HG03457 (cell line): ENCODE measurements around the gene PLA1A.
"Not testable (repeated sequence)": the region's sequence is repeated elsewhere in the genome, so short reads cannot be mapped to it uniquely, and the experiment has no call there.

Source experiments
- ATAC-seq: cut with Tn5 transposase; IDR thresholded peaks from one replicate; pipeline ENCODE4 v1.9.1; 2021; ENCODE audit warnings: moderate number of reproducible peaks; ENCODE audit not compliant: unreplicated experiment

The PLA1A gene

DNA sequence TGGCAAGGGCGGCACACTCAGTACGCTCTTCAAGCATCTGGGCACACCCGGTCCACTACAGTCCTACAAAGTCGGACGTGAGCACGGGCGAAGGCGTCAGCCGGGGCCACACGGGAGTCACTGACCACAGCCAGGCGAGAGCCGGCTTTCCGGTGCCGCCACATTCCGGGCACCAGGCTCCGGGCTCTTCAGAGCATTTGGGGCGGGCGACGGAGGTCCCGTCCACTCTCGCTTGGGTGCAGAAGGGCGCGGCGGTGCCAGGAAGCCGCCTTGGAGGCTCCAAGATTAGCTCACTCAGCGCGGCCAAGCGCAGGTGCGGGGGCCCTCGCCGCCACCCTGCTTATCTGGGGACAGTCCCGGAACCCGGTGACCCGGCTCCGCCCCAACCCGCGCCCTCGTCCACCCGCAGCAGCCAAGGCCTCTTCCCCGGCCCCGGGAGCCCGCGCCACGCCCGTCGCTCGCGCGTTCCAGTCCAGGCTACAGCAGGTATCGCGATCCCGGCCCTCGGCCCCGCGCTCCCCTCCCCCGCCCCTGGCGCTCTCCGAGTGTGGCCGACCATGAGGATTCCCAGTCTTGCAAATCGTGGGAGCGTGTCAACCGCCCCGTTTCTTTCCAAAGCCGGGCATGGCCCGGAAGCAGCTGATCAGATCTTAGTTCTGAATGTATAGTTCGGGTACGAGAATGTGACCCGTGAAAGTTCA is 18.2 kb upstream of the PLA1A start, which contains the start of gene ADPRH:
Gene ADPRH, plus strand, starts transcription at position 127 of the 701 bp plus-strand sequence. CDS start 2,678 bp downstream, outside the sequence.
- ATAC-seq = peak; percentile 59

- ATAC-seq = peak; percentile 65
These were observed 17.5 kb upstream of the PLA1A start for GRCh38 chr3:119580067-119580760.

- ATAC-seq = no peak
These were observed 15.5 kb upstream of the PLA1A start for GRCh38 chr3:119582178-119582577.

DNA sequence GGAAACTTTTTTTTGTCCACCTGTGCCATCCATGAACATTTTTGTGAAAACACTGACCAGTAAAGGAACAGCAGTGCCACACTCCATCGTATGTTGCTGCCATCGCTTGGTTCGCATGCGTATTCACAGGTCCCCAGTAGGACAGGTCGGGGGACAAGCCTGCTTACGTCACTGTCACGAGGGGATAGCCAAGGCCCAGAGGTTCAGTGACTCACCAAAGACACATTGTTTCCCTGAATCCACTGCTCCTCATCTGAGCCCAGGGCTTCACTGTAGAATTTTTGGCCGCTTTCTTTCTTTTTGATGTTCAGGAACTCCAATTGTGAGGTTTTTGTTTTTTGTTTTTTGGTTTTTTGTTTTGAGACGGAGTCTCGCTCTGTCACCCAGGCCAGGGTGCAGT is 12.5 kb upstream of the PLA1A start:
- ATAC-seq = no peak

GRCh38 chr3:119585856-119586570 is 11.7 kb upstream of the PLA1A start:
- ATAC-seq = no peak

- ATAC-seq = no peak
These were observed 10.9 kb upstream of the PLA1A start for GRCh38 chr3:119586733-119587172.

GRCh38 chr3:119588112-119588511 is 9.6 kb upstream of the PLA1A start:
- ATAC-seq = no peak

DNA sequence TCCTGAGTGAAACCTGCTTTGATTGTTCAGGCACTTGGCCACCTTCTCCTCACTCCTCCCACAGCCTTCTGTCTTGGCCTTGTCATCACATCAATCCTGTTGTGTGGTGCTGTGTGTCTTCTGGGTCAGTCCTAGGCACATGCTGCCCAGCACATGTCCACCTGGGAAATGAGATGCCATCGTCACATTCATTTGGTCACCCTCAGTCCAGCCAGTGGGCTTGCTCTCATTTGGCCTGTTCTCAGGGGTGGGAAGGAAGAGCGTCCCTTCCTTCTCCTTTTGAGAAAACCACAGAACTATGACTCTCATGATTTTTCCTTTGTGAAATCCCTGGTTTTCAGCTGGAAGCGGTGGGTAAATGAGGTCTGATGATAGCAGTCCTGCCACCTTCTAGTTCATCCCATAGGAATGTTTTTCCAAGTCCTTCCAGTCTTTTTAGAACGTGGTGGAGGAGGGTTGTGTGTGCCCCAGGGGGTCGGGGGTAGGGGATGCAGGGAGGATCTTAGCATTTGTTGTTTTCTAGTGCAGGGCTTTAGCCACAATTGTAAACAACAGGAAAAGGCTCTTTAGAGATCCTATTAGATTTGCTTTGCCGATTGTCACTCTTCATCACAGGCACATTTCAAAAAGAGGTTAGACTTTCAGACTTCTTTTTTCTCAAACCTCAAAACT is 8.4 kb upstream of the PLA1A start:
- ATAC-seq = no peak

GRCh38 chr3:119590706-119591105 is 7.0 kb upstream of the PLA1A start:
- no peak for ATAC-seq

- ATAC-seq = no peak
These were observed 4.8 kb upstream of the PLA1A start for GRCh38 chr3:119592861-119593260.

- no peak for ATAC-seq
These were observed 3.6 kb upstream of the PLA1A start for GRCh38 chr3:119594066-119594465.

DNA sequence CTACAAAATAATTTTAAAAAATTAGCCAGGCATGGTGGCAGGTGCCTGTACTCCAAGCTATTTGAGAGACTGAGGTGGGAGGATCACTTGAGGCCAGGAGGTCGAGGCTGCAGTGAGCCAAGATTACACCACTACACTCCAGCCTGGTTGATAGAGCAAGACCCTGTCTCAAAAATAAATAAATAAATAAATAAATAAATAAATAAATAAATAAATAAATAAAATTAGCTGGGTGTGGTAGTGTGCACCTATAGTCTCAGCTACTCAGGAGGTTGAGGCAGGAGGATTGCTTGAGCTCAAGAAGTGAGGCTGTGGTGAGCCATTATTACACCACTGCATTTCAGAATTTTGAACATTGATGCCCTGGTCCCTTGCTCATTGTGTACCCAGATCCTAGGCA is 2.8 kb upstream of the PLA1A start:
- not testable (repeated sequence) for ATAC-seq

DNA sequence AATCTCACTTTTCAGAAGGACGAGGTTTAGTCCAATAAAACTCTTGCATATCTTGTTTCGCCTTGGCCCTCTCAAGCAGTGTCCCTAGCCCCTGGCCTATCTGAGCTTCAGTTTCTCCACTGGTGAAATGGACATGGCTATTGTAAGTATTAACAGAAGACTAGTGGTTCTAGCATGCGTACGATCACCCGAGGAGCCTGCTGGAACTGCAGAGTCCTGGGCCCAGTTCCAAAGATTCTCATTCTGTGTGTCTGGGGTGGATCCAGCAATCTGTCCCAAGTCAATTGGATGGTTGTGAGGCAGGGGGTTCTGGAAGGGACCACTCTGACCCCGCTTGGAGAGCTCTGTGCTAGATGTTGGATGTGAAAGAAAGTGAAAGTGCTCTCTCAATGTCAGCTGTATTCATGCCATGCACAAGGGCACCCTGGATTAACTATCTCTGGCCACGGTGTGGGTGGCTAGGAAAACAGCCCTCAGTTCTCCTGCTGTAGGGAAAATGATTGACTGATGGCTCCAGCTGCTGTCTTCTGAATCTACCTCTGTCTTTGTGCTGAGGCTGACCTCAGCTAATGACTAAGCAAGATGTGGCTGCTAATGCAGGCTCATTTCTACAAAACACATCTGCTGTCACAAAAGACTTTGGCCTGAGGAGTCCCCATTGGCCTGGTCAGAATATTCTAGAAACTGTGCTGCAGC is 1.9 kb upstream of the PLA1A start:
- no peak for ATAC-seq

- no peak for ATAC-seq
These were observed 1.3 kb upstream of the PLA1A start for GRCh38 chr3:119596398-119596797.

- ATAC-seq = peak; percentile 54
These were observed 869 bp downstream of the PLA1A start for GRCh38 chr3:119598410-119599098.

DNA sequence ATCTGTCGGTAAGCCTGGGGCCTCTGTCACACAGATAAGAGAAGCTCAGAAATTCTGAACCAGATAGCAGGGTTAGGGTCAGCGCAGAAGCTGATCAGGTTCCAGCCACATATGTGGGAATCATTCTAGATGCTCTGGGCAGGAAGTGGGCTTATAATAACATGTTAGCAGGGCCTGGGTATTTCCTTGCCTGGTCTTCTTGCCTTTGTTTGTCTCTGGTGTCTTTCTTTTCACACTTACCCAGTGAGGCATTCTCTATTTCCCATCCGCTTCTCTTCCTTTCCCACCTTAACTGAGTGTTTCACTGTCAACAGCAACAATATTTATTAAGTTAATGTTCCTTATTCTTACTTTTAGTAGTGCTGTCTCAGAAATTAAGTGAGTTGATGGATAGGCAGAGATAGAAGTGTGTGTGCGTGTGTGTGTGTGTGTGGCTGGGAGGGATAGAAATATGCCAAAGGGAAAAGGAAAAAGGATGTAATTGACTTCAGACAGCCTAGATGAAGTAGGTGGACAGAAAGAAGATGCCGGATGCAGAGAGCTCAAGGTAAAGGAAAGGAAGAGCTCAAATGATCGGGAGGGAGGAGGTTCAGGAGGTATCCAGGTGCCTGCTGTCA is 2.0 kb downstream of the PLA1A start:
- ATAC-seq = no peak

DNA sequence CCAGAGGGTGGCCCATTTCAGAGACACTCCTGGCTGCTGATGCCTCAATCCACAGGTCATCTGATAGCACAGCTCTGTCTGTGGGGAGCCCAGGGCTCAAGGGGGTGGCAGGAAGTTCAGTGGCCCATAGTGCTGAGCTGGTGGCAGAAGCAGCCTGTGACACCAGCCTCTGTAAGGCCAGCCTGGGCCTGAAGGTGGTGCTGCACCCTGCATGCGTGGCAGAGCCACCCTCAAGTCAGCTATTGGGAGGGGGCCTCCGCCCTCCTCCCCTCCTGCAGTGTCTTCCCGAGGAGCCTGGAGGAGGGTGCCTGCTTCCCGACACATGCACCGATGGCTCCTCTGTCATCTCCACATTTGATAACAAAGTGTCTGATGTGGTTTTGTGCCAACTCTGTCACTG is 3.0 kb downstream of the PLA1A start:
- ATAC-seq = peak; percentile 61

DNA sequence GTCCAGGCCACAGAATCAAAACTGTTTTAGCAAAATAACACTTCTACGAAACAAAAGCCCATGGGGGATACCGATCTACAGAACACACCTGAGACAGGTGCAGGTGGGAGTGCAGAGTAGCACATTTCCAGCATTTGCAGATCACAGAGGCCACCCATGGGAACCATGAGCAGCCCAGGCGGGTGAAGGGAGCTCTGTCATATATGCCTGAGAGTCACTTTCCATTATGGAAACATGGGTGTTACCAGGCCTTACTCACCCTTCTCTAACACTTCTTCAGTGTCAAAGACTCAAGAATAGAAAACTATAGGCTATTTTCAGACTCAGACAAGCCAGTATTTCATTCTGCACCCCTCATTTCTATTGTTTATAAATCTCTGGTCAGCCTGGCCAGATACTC is 3.5 kb downstream of the PLA1A start:
- ATAC-seq = no peak

- no peak for ATAC-seq
These were observed 5.0 kb downstream of the PLA1A start for GRCh38 chr3:119602676-119603075.

DNA sequence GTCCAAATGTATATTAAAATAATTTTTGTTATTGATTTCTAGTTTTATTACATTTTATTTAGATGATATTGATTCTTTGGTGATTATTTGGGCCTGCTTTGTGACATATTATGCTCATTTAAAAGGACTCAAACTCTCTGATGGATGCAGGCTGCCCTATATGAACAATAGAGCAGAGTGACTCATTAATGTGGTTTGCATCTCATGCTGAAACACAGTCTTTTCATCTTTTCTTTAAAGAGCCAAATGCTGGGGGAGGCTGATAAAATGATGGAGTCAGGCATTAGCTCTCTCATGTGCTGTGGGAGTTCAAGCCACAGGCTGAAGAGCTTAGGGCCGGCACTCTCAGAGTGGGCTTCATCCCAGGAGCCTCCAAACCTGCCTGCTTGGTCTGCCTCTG is 7.2 kb downstream of the PLA1A start:
- no peak for ATAC-seq
